ENCODE results near the gene EPHA1. TPM values are rescaled to one million over a fixed set of nuclear protein-coding genes. Genes with fewer than 3 reads are reported as not detected.
A peak's percentile ranks its signal among the peaks of the same experiment; 100 is the strongest.

Gene EPHA1
- total and polyA plus RNA-seq, 4 donors = 10.3 to 21.0 (median 11.3) TPM

- no peak overlapping the region for H3K9ac ChIP-seq (ENCODE audit: low read depth in 1 of 2, low read length in 2 of 2)
- DNase-seq (ENCODE audit: low spot score) = peak; percentile 16
- H3K27me3 ChIP-seq (ENCODE audit: control insufficient read depth in 4 of 4, insufficient read depth in 4 of 4, low read length in 3 of 4) = no peaks in the 10 kb centered on the region
- no peak for TF ChIP-seq SP1 (IDR thresholded peaks at IDR 0.05)
- no peak for TF ChIP-seq NR2F2 (IDR thresholded peaks at IDR 0.05)
- no peak for TF ChIP-seq GABPA (IDR thresholded peaks at IDR 0.05 in 1 of 2, conservative IDR thresholded peaks at IDR 0.05 in 1 of 2)
- no peak for TF ChIP-seq FOXA2 (IDR thresholded peaks at IDR 0.05)
- TF ChIP-seq ZBTB33 (IDR thresholded peaks at IDR 0.05) = no peak
- no peak for TF ChIP-seq TAF1 (conservative IDR thresholded peaks at IDR 0.05)
- TF ChIP-seq RXRA (IDR thresholded peaks at IDR 0.05) = no peak
- TF ChIP-seq HNF4A (conservative IDR thresholded peaks at IDR 0.05) = no peak
- no peak for TF ChIP-seq EGR1 (IDR thresholded peaks at IDR 0.05; ENCODE audit: low read depth in 2 of 2)
- TF ChIP-seq JUND (IDR thresholded peaks at IDR 0.05) = no peak
- no peak for TF ChIP-seq REST (IDR thresholded peaks at IDR 0.05)
- no peak for TF ChIP-seq RAD21 (IDR thresholded peaks at IDR 0.05)
- TF ChIP-seq HNF4G (IDR thresholded peaks at IDR 0.05) = no peak
- TF ChIP-seq FOXA1 (IDR thresholded peaks at IDR 0.05) = no peak
- no peak for TF ChIP-seq ATF3 (IDR thresholded peaks at IDR 0.05)
- no peak for TF ChIP-seq MAX (IDR thresholded peaks at IDR 0.05)
- TF ChIP-seq CTCF (IDR thresholded peaks at IDR 0.05; ENCODE audit: low read depth, low read length, missing input control) = no peak
- TF ChIP-seq YY1 (IDR thresholded peaks at IDR 0.05) = no peak
- no peaks in the 10 kb centered on the region for H3K9me3 ChIP-seq (ENCODE audit: control insufficient read depth in 4 of 4, low read length in 3 of 4)
- 93% methylated on average over 8 of the region's 8 CpGs for WGBS
- H3K27ac ChIP-seq (ENCODE audit: low read depth in 1 of 2, low read length in 2 of 2) = no peak overlapping the region
- peaks cover 3 to 17% (median 8%) of the 10 kb centered on the region in 4 donors for H3K4me1 ChIP-seq (ENCODE audit: control insufficient read depth in 4 of 4, insufficient read depth in 4 of 4, low read length in 3 of 4)
- H3K36me3 ChIP-seq (ENCODE audit: control insufficient read depth in 4 of 4, insufficient read depth in 3 of 4, low read depth in 1 of 4, low read length in 3 of 4) = no peaks in the 10 kb centered on the region
- no peak overlapping the region for H3K4me3 ChIP-seq (ENCODE audit: low read depth in 1 of 3, low read length in 3 of 3)
Measured at GRCh38 chr7:143413123-143413522, 4.5 kb upstream of the EPHA1 start.
